ENCODE data around the gene LOC101059915.
"Not testable (repeated sequence)": the region's sequence is repeated elsewhere in the genome, so short reads cannot be mapped to it uniquely, and the experiment has no call there.

DNA sequence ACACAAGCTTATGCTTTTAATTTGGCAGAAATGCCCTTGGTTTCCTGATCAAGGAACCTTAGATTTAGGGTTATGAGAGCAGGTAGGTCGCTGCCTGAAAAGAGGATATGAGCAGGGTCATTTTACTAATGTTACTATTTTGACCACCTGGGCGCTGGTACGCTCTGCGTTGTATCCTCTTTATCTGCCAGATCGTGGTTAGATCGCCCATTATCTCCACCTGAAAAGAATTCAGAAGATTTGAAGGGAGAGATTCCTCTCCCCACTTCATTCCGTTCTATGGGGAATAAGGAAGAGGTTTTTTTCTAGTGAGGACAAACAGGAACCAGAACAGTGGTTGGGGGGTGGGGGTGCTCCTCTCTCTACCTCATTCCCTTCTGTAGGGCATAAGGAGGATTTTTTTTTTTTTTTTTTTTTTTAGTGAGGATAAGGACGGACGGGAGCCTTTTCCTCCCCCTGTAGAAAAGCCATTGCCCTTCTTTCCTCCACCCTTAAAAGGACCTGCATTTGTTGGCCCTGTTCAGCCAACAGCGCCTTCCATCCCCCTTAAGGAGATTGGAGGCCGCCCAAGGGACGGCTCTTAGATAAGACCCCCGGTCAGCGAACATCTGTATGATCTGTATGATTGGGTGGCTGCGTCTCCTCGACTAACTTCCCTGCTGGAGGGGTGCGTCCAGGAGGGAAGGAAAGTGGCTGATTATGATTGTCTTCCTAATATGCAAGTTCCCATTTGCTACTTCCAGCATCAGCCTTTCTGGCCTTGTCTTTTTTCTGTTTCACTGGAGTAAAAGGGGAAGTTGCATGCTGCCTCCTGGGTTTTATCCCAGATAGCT is 30.3 kb downstream of the LOC101059915 start:
- not testable (repeated sequence) for TF ChIP-seq YY1 (IDR thresholded peaks at IDR 0.05; ENCODE audit: insufficient read depth, insufficient read length); SUZ12 (IDR thresholded peaks at IDR 0.05; ENCODE audit: extremely low read depth, insufficient read depth, insufficient read length); ZNF274 (IDR thresholded peaks at IDR 0.05; ENCODE audit: low read depth, low read length)

All from NT2/D1 (cell line).